Measurements from ENCODE around the gene SUSD6. TPM values are rescaled to one million over a fixed set of nuclear protein-coding genes. Genes with fewer than 3 reads are reported as not detected.

SUSD6 gene
- total RNA-seq, 1 experiment from 2014 or later: 32.1 TPM

GRCh38 chr14:69700575-69700974 is 89.2 kb downstream of the SUSD6 start:
- no peak for TF ChIP-seq CTCF (IDR thresholded peaks at IDR 0.05; ENCODE audit: unreplicated experiment)
- Mint-ChIP-seq H3K4me1 (ENCODE audit: insufficient read depth, unreplicated experiment) (peaks cover 17% of the 10 kb centered on the region), H3K27ac (ENCODE audit: low read depth, unreplicated experiment) (no peak overlapping the region), H3K4me3 (ENCODE audit: unreplicated experiment) (no peak overlapping the region), H3K27me3 (ENCODE audit: insufficient read depth, unreplicated experiment) (no peaks in the 10 kb centered on the region), H3K36me3 (ENCODE audit: insufficient read depth, unreplicated experiment) (peaks cover 30% of the 10 kb centered on the region), H3K9me3 (ENCODE audit: unreplicated experiment) (no peaks in the 10 kb centered on the region)
- POLR2A ChIA-PET: interaction anchor here (0.6 kb wide), 1 partner anchor 11 kb away, joined by 5 read pairs; no protein-coding TSS in a partner anchor
- intact Hi-C loops (cut with micrococcal nuclease): no loop called here
- CTCF ChIA-PET: interaction anchor here (0.7 to 1.6 kb wide), 2 partner anchors 12 to 120 kb away, joined by 3 to 4 read pairs; no protein-coding TSS in a partner anchor
- no peak for DNase-seq (ENCODE audit: unreplicated experiment)
- no TSS peak for BruUV-seq (replicated peaks)

- Mint-ChIP-seq H3K27me3 (ENCODE audit: insufficient read depth, unreplicated experiment) (no peaks in the 10 kb centered on the region), H3K4me3 (ENCODE audit: unreplicated experiment) (no peak overlapping the region), H3K27ac (ENCODE audit: low read depth, unreplicated experiment) (no peak overlapping the region), H3K9me3 (ENCODE audit: unreplicated experiment) (no peaks in the 10 kb centered on the region), H3K4me1 (ENCODE audit: insufficient read depth, unreplicated experiment) (peaks cover 10% of the 10 kb centered on the region), H3K36me3 (ENCODE audit: insufficient read depth, unreplicated experiment) (peaks cover 36% of the 10 kb centered on the region)
- no peak for TF ChIP-seq CTCF (IDR thresholded peaks at IDR 0.05; ENCODE audit: unreplicated experiment)
- intact Hi-C loops (cut with micrococcal nuclease): no loop called here
- no peak for DNase-seq (ENCODE audit: unreplicated experiment)
- CTCF ChIA-PET: interaction anchor here (1.1 kb wide), 1 partner anchor 26 kb away, joined by 4 read pairs; no protein-coding TSS in a partner anchor
- BruUV-seq (replicated peaks): no TSS peak
- POLR2A ChIA-PET: interaction anchor here (0.6 to 0.7 kb wide), 2 partner anchors 10 to 12 kb away, joined by 3 to 5 read pairs; no protein-coding TSS in a partner anchor
Measured at GRCh38 chr14:69701291-69701690, 89.9 kb downstream of the SUSD6 start.

GRCh38 chr14:69701857-69702256 is 90.5 kb downstream of the SUSD6 start:
- Mint-ChIP-seq H3K4me1 (ENCODE audit: insufficient read depth, unreplicated experiment) (peaks cover 4% of the 10 kb centered on the region), H3K27ac (ENCODE audit: low read depth, unreplicated experiment) (no peak overlapping the region), H3K27me3 (ENCODE audit: insufficient read depth, unreplicated experiment) (no peaks in the 10 kb centered on the region), H3K36me3 (ENCODE audit: insufficient read depth, unreplicated experiment) (peaks cover 39% of the 10 kb centered on the region), H3K9me3 (ENCODE audit: unreplicated experiment) (no peaks in the 10 kb centered on the region), H3K4me3 (ENCODE audit: unreplicated experiment) (no peak overlapping the region)
- BruUV-seq (replicated peaks): no TSS peak
- CTCF ChIA-PET: interaction anchor here (1.1 kb wide), 1 partner anchor 25 kb away, joined by 4 read pairs; no protein-coding TSS in a partner anchor
- POLR2A ChIA-PET: interaction anchor here (0.5 to 0.6 kb wide), 2 partner anchors 21 to 117 kb away, joined by 3 to 4 read pairs; no protein-coding TSS in a partner anchor
- DNase-seq (ENCODE audit: unreplicated experiment): no peak
- no peak for TF ChIP-seq CTCF (IDR thresholded peaks at IDR 0.05; ENCODE audit: unreplicated experiment)
- intact Hi-C loops (cut with micrococcal nuclease): no loop called here

DNA sequence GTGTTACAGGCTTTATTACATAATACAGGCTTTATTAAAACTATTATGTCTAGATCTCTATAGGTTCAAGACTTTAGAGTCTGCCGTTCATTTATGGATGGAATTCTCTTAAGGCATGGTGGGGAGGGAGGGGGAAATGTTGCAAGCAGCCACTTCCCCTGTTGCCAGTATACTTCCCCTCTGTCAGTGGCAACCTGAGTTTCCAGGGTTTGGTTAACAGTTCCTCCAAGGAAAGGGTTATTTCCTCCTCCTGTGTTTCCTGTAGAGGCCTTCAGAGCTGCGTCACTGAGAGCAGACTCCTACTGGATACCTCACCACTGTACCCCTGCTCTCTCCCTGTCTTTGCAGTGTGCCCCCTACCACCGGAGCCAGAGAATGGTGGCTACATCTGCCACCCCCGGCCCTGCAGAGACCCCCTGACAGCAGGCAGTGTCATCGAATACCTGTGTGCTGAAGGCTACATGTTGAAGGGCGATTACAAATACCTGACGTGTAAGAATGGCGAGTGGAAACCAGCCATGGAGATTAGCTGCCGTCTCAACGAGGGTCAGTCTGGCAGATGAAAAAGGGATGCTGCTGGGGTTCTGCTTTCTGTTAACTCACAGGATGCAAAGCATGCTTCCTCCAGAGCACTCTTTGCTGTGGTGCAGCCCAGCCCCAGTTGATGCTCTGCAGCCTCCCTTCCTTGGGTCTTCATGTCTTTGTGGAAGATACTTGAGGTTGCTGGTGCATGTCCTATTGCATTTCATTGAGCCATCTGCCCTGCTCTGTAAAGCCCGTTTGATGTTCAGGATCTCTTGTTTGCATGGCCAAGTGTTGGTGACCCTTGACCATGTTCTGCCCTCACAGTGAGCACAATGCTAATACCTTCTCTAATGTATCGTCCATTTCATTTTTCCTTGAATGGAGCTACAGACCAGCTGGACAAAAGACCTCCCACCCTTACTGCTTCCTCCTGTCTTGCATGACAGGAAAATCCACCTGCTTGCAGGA is 91.9 kb downstream of the SUSD6 start:
- intact Hi-C loops (cut with micrococcal nuclease): no loop called here
- BruUV-seq (replicated peaks): no TSS peak
- Mint-ChIP-seq H3K27ac (ENCODE audit: low read depth, unreplicated experiment) (no peak overlapping the region), H3K27me3 (ENCODE audit: insufficient read depth, unreplicated experiment) (no peaks in the 10 kb centered on the region), H3K4me1 (ENCODE audit: insufficient read depth, unreplicated experiment) (peaks cover 4% of the 10 kb centered on the region), H3K4me3 (ENCODE audit: unreplicated experiment) (no peak overlapping the region), H3K36me3 (ENCODE audit: insufficient read depth, unreplicated experiment) (peaks cover 52% of the 10 kb centered on the region), H3K9me3 (ENCODE audit: unreplicated experiment) (no peaks in the 10 kb centered on the region)
- CTCF ChIA-PET: interaction anchor here (0.6 to 1.0 kb wide), 2 partner anchors 19 to 129 kb away, joined by 4 to 5 read pairs; partner anchors contain the start of gene CCDC177
- POLR2A ChIA-PET: no interaction called here
- TF ChIP-seq CTCF (IDR thresholded peaks at IDR 0.05; ENCODE audit: unreplicated experiment): no peak
- DNase-seq (ENCODE audit: unreplicated experiment): no peak
